C4-2B (cell line): ENCODE measurements around the gene PXYLP1.

Experiments used
- ZFX ChIP-seq: fragments of 450-650 bp; IDR thresholded peaks from 2 replicates; pipeline ENCODE4 v1.6.1; 2017
- TF ChIP-seq, protein P1 (sequence below): fragments of 450-650 bp; conservative IDR thresholded peaks from 2 replicates; pipeline ENCODE4 v1.5.1; 2017; ENCODE audit warnings: mild to moderate bottlenecking

DNA sequence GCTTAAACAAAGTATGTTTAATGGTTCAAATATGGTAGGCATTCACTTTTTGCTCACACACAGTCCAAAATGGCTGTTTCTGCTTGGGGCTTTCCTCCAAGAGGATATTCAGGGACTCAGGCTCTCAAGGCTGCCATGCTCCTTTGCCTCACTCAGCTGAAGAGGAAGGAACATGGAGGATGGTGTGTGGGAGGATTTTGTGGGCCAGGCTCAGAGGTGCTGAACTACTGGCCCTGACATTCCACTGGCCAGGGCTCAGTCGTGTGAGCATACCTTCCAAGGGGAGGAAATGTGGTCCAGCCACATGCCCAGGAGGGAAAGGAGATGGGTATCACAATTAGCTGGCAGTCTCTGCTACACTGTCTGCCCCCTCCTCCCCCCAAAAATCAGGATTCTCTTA lies 8.7 kb downstream of the PXYLP1 start:
- TF ChIP-seq, protein P1, sequence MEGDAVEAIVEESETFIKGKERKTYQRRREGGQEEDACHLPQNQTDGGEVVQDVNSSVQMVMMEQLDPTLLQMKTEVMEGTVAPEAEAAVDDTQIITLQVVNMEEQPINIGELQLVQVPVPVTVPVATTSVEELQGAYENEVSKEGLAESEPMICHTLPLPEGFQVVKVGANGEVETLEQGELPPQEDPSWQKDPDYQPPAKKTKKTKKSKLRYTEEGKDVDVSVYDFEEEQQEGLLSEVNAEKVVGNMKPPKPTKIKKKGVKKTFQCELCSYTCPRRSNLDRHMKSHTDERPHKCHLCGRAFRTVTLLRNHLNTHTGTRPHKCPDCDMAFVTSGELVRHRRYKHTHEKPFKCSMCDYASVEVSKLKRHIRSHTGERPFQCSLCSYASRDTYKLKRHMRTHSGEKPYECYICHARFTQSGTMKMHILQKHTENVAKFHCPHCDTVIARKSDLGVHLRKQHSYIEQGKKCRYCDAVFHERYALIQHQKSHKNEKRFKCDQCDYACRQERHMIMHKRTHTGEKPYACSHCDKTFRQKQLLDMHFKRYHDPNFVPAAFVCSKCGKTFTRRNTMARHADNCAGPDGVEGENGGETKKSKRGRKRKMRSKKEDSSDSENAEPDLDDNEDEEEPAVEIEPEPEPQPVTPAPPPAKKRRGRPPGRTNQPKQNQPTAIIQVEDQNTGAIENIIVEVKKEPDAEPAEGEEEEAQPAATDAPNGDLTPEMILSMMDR: no peak
- no peak for TF ChIP-seq ZFX
